ENCODE measurements around the gene ZC3H12A. TPM values are rescaled to one million over a fixed set of nuclear protein-coding genes. Genes with fewer than 3 reads are reported as not detected.

Gene ZC3H12A
- total RNA-seq, 1 donor from 2014 or later = 4.9 TPM

DNA sequence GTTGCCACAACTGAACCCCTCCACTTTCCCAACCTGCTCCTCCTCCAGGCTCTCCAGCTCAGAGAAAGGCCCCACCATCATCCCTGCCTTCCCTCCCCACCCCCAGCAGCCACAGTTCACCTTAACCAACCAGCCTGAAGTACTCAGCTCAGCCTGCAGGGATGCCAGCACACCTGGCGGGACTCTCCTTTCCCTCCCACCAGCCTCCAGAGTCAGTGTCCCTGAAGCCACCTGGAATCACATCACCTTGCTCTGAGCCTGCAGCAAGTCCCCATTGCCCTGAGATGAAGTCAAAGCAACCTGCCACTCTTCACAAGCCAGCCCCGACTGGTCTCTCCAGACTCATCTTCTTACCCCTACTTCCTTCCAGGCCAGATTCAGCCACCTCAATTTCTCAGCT, 26.2 kb upstream of the ZC3H12A start:
- DNase-seq = no peak
- Histone ChIP-seq H3K4me3 (no peak overlapping the region), H3K36me3 (no peaks in the 10 kb centered on the region), H3K27ac (replicated peaks) (no peak overlapping the region), H3K9me3 (replicated peaks) (no peaks in the 10 kb centered on the region), H3K4me1 (no peaks in the 10 kb centered on the region), H3K27me3 (ENCODE audit: low read depth) (peaks cover 74% of the 10 kb centered on the region)
- TF ChIP-seq, protein P1, sequence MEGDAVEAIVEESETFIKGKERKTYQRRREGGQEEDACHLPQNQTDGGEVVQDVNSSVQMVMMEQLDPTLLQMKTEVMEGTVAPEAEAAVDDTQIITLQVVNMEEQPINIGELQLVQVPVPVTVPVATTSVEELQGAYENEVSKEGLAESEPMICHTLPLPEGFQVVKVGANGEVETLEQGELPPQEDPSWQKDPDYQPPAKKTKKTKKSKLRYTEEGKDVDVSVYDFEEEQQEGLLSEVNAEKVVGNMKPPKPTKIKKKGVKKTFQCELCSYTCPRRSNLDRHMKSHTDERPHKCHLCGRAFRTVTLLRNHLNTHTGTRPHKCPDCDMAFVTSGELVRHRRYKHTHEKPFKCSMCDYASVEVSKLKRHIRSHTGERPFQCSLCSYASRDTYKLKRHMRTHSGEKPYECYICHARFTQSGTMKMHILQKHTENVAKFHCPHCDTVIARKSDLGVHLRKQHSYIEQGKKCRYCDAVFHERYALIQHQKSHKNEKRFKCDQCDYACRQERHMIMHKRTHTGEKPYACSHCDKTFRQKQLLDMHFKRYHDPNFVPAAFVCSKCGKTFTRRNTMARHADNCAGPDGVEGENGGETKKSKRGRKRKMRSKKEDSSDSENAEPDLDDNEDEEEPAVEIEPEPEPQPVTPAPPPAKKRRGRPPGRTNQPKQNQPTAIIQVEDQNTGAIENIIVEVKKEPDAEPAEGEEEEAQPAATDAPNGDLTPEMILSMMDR (IDR thresholded peaks at IDR 0.05; ENCODE audit: borderline replicate concordance) = no peak
- intact Hi-C loops (cut with micrococcal nuclease) = no loop called here

DNA sequence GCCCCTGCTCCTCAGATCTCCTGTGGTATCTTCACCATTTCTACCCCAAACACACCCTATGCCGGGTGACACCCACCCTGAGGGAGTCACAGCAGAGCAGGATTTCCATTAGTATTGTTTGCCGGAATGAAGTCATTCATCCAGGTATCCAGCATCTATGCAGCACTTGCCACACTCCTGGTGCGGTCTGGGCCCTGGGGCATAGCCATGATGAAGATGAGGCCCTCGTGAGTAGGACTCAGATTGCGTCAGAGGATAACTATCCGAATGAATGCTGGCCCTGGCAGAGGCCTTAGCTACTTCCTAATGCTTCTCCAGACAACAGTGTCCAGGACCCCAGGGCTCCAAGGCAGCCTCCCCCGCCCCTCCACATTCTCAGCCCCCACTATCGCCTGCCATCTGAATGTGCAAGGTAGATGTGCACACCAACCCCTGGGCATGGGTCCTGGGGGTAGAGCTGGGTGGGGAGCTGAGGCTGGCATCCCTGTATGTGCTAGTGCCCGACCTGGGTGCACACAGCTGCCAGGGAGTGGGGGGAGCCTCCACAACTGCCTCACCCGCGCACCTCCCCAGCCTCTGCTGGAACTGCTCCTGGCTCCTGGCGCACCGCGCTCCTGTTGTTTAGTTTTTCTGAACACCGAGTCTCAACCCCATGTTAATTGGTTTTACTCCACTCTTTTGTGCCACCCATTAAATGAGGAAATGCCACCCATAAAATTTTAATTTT, 25.5 kb upstream of the ZC3H12A start:
- no peak for DNase-seq
- TF ChIP-seq, protein P1 (IDR thresholded peaks at IDR 0.05; ENCODE audit: borderline replicate concordance) = no peak
- intact Hi-C loops (cut with micrococcal nuclease) = no loop called here
- Histone ChIP-seq H3K27ac (replicated peaks) (no peak overlapping the region), H3K36me3 (no peaks in the 10 kb centered on the region), H3K4me3 (no peak overlapping the region), H3K9me3 (replicated peaks) (no peaks in the 10 kb centered on the region), H3K4me1 (no peaks in the 10 kb centered on the region), H3K27me3 (ENCODE audit: low read depth) (peaks cover 70% of the 10 kb centered on the region)

GRCh38 chr1:37449936-37450335, 24.4 kb upstream of the ZC3H12A start:
- H3K27me3 ChIP-seq (ENCODE audit: low read depth) = peaks cover 60% of the 10 kb centered on the region
- no peak for DNase-seq
- peaks cover 4% of the 10 kb centered on the region for H3K4me1 ChIP-seq
- no peak overlapping the region for H3K27ac ChIP-seq (replicated peaks)
- no peaks in the 10 kb centered on the region for H3K36me3 ChIP-seq
- intact Hi-C loops (cut with micrococcal nuclease) = loop anchor here (10.0 kb wide), 1 partner anchor 235 kb away; no protein-coding TSS in a partner anchor
- TF ChIP-seq, protein P1 (IDR thresholded peaks at IDR 0.05; ENCODE audit: borderline replicate concordance) = no peak
- no peaks in the 10 kb centered on the region for H3K9me3 ChIP-seq (replicated peaks)
- H3K4me3 ChIP-seq = no peak overlapping the region

DNA sequence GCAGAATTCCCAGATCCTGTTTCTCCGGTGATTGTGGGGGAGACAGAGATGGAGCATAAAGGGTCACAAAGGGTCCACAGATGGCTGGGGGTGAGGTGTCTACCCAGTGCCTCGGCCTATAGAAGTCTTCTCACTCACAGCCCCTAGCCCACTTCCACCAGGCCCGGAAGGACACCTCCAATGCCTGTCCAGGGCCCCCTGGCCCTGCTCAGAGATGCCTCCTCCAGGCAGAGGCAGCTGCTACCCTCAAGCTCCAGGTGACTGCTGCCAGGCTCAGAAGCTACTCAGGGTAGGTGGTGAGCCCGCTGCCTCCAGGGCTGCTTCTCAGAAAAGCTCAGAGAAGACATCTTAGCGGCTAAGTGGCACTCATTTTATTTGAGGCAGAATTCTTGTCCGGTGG, 22.0 kb upstream of the ZC3H12A start:
- intact Hi-C loops (cut with micrococcal nuclease) = loop anchor here (10.0 kb wide), 1 partner anchor 232 kb away; no protein-coding TSS in a partner anchor
- peaks cover 35% of the 10 kb centered on the region for H3K27me3 ChIP-seq (ENCODE audit: low read depth)
- no peak for DNase-seq

GRCh38 chr1:37453647-37454046, 20.7 kb upstream of the ZC3H12A start:
- DNase-seq = no peak
- Histone ChIP-seq H3K9me3 (replicated peaks) (no peaks in the 10 kb centered on the region), H3K4me3 (no peak overlapping the region), H3K4me1 (peaks cover 9% of the 10 kb centered on the region), H3K36me3 (no peaks in the 10 kb centered on the region), H3K27ac (replicated peaks) (no peak overlapping the region), H3K27me3 (ENCODE audit: low read depth) (peaks cover 23% of the 10 kb centered on the region)
- TF ChIP-seq, protein P1 (IDR thresholded peaks at IDR 0.05; ENCODE audit: borderline replicate concordance) = no peak
- intact Hi-C loops (cut with micrococcal nuclease) = loop anchor here (2.0 to 10.0 kb wide), 2 partner anchors 33 to 231 kb away; no protein-coding TSS in a partner anchor

More for the DNA sequence above, 22.0 kb upstream of the ZC3H12A start:
- H3K4me3 ChIP-seq = no peak overlapping the region
- H3K36me3 ChIP-seq = no peaks in the 10 kb centered on the region
- peaks cover 9% of the 10 kb centered on the region for H3K4me1 ChIP-seq
- H3K9me3 ChIP-seq (replicated peaks) = no peaks in the 10 kb centered on the region
- TF ChIP-seq, protein P1 (IDR thresholded peaks at IDR 0.05; ENCODE audit: borderline replicate concordance) = no peak
- no peak overlapping the region for H3K27ac ChIP-seq (replicated peaks)

Data from left ventricle myocardium inferior (tissue), 1 donor.